ENCODE data around the gene CABP7. TPM values are rescaled to one million over a fixed set of nuclear protein-coding genes. Genes with fewer than 3 reads are reported as not detected.

The CABP7 gene
- total and polyA plus RNA-seq, 2 donors (not counting 1 experiment from before 2014, with no cell fraction given) = 0.03 TPM; not detected in 1

- H3K4me1 ChIP-seq (ENCODE audit: control insufficient read depth in 2 of 2, insufficient read depth in 2 of 2, low read length in 2 of 2) = peaks cover 0 to 5% of the 10 kb centered on the region in 2 donors
- no peaks in the 10 kb centered on the region for H3K36me3 ChIP-seq (replicated peaks in 1 of 2; ENCODE audit: control extremely low read depth in 1 of 2, control insufficient read depth in 1 of 2, extremely low read depth in 1 of 2, insufficient read depth in 2 of 2, low read length in 1 of 2)
- H3K79me2 ChIP-seq (ENCODE audit: control insufficient read depth, insufficient read depth, low read length) = no peaks in the 10 kb centered on the region
- TF ChIP-seq, protein P1, sequence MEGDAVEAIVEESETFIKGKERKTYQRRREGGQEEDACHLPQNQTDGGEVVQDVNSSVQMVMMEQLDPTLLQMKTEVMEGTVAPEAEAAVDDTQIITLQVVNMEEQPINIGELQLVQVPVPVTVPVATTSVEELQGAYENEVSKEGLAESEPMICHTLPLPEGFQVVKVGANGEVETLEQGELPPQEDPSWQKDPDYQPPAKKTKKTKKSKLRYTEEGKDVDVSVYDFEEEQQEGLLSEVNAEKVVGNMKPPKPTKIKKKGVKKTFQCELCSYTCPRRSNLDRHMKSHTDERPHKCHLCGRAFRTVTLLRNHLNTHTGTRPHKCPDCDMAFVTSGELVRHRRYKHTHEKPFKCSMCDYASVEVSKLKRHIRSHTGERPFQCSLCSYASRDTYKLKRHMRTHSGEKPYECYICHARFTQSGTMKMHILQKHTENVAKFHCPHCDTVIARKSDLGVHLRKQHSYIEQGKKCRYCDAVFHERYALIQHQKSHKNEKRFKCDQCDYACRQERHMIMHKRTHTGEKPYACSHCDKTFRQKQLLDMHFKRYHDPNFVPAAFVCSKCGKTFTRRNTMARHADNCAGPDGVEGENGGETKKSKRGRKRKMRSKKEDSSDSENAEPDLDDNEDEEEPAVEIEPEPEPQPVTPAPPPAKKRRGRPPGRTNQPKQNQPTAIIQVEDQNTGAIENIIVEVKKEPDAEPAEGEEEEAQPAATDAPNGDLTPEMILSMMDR (IDR thresholded peaks at IDR 0.05) = no peak
- no peak for TF ChIP-seq EZH2 (IDR thresholded peaks at IDR 0.05; ENCODE audit: borderline replicate concordance, insufficient read depth, low read depth, low read length, poor library complexity, severe bottlenecking)
- Mint-ChIP-seq H3K27me3 (no peaks in the 10 kb centered on the region), H3K9me3 (ENCODE audit: insufficient read depth) (no peaks in the 10 kb centered on the region), H3K4me1 (peaks cover 5% of the 10 kb centered on the region), H3K27ac (no peak overlapping the region), H3K4me3 (no peak overlapping the region)
- ChIA-PET CTCF (no interaction called here), POLR2A (no interaction called here)
- DNase-seq (no peak), ATAC-seq (ENCODE audit: low read depth) (no peak)
- WGBS (ENCODE audit: insufficient coverage) = 100% methylated on average over 3 of the region's 5 CpGs
- H3K4me3 ChIP-seq (ENCODE audit: control extremely low read depth in 1 of 5, extremely low read depth in 1 of 5, insufficient read depth in 1 of 5, low read depth in 2 of 5, low read length in 4 of 5) = no peak overlapping the region
- intact Hi-C loops (cut with micrococcal nuclease) = no loop called here
- H2AFZ ChIP-seq (ENCODE audit: insufficient read depth, low read depth, low read length, poor library complexity, severe bottlenecking) = no peak overlapping the region
- no peaks in the 10 kb centered on the region for H4K20me1 ChIP-seq (ENCODE audit: control insufficient read depth, insufficient read depth, low read length, poor library complexity, severe bottlenecking)
- H3K27me3 ChIP-seq (replicated peaks in 1 of 4; ENCODE audit: control extremely low read depth in 1 of 4, control insufficient read depth in 3 of 4, insufficient read depth in 4 of 4, low read length in 3 of 4) = no peaks in the 10 kb centered on the region
- H3K9ac ChIP-seq (ENCODE audit: low read length) = no peak overlapping the region
- no peak overlapping the region for H3K4me2 ChIP-seq (replicated peaks; ENCODE audit: low read depth, low read length, poor library complexity, severe bottlenecking)
- H3K27ac ChIP-seq (ENCODE audit: low read length in 2 of 2) = no peak overlapping the region
- H3K9me3 ChIP-seq (ENCODE audit: control extremely low read depth in 1 of 3, control insufficient read depth in 2 of 3, insufficient read depth in 1 of 3, low read length in 2 of 3) = no peaks in the 10 kb centered on the region
These were observed 60.4 kb downstream of the CABP7 start for GRCh38 chr22:29780220-29780619.

DNA sequence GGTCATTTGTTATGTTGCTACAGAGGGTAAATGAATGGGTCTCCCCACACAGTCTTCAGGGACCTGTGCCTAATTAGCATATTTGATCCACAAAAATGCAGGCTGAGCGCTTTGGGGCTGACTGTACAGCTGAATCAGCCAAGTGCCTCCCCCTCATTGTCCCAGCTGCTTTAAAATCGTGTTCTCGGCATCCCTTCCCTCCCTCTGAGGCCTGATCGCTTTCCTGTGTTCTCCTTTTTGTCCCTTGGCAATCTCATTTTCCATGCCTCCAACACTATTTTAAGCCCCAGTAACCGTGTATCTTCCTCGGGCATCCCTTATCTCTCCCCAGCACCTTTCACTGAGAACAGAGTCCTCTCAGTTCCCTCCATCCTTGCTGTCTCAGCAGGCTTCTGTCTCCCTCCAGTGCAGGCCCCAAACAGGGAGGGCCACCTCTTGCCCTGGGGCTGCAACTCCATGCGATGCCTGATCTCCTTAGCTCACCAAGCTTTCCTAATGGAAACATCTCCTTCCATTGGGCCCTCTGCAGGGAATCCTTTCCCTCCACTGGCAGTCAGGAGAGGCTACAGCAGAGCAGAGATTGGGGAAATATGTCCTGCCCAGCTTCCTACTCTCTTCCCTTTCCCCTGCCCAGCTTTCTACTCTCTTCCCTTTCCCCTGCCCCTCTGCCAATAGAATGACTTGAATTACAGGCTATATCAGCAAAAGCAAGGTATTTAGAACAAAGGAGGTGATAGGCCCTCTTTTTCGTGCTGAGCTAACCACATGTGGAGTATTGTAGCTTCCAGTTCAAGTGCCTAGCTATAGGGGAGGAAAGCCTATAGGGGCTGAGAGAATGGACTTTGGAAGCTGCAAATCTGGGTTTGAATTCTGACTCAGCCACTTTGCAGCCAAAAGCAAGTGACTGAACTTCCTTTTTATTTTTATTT, 61.2 kb downstream of the CABP7 start:
- CTCF ChIA-PET = interaction anchor here (1.0 kb wide), 1 partner anchor 8 kb away, joined by 3 read pairs; no protein-coding TSS in a partner anchor
- Histone ChIP-seq H3K27ac (ENCODE audit: low read length in 2 of 2) (no peak overlapping the region), H3K27me3 (replicated peaks in 1 of 4; ENCODE audit: control extremely low read depth in 1 of 4, control insufficient read depth in 3 of 4, insufficient read depth in 4 of 4, low read length in 3 of 4) (no peaks in the 10 kb centered on the region), H3K9ac (ENCODE audit: low read length) (no peak overlapping the region), H2AFZ (ENCODE audit: insufficient read depth, low read depth, low read length, poor library complexity, severe bottlenecking) (no peak overlapping the region), H3K4me2 (replicated peaks; ENCODE audit: low read depth, low read length, poor library complexity, severe bottlenecking) (no peak overlapping the region), H3K9me3 (ENCODE audit: control extremely low read depth in 1 of 3, control insufficient read depth in 2 of 3, insufficient read depth in 1 of 3, low read length in 2 of 3) (no peaks in the 10 kb centered on the region), H4K20me1 (ENCODE audit: control insufficient read depth, insufficient read depth, low read length, poor library complexity, severe bottlenecking) (no peaks in the 10 kb centered on the region), H3K79me2 (ENCODE audit: control insufficient read depth, insufficient read depth, low read length) (no peaks in the 10 kb centered on the region), H3K4me1 (ENCODE audit: control insufficient read depth in 2 of 2, insufficient read depth in 2 of 2, low read length in 2 of 2) (peaks cover 0 to 5% of the 10 kb centered on the region in 2 donors), H3K4me3 (ENCODE audit: control extremely low read depth in 1 of 5, extremely low read depth in 1 of 5, insufficient read depth in 1 of 5, low read depth in 2 of 5, low read length in 4 of 5) (no peak overlapping the region), H3K36me3 (replicated peaks in 1 of 2; ENCODE audit: control extremely low read depth in 1 of 2, control insufficient read depth in 1 of 2, extremely low read depth in 1 of 2, insufficient read depth in 2 of 2, low read length in 1 of 2) (no peaks in the 10 kb centered on the region)
- intact Hi-C loops (cut with micrococcal nuclease) = no loop called here
- TF ChIP-seq, protein P1 (IDR thresholded peaks at IDR 0.05) = no peak
- no peak for TF ChIP-seq EZH2 (IDR thresholded peaks at IDR 0.05; ENCODE audit: borderline replicate concordance, insufficient read depth, low read depth, low read length, poor library complexity, severe bottlenecking)
- Mint-ChIP-seq H3K4me3 (no peak overlapping the region), H3K4me1 (peaks cover 5% of the 10 kb centered on the region), H3K27me3 (no peaks in the 10 kb centered on the region), H3K9me3 (ENCODE audit: insufficient read depth) (no peaks in the 10 kb centered on the region), H3K27ac (no peak overlapping the region)
- no peak for DNase-seq
- POLR2A ChIA-PET = no interaction called here
- WGBS (ENCODE audit: insufficient coverage) = 76% methylated on average over 8 of the region's 8 CpGs
- no peak for ATAC-seq (ENCODE audit: low read depth)
